Hepatocyte (in vitro differentiated cells): ENCODE measurements around the gene RND1.

Source experiments
- EZH2 ChIP-seq: fragments of 200-600 bp; sonication (generic); IDR thresholded peaks from 2 replicates; pipeline ENCODE4 v1.6.1; 2016; ENCODE audit warnings: antibody characterized with exemption, mild to moderate bottlenecking, borderline replicate concordance
- EZH2phosphoT487 ChIP-seq: fragments of 200-600 bp; sonication (generic); IDR thresholded peaks from one replicate; pipeline ENCODE4 v1.6.1; 2018; ENCODE audit warnings: antibody characterized with exemption, mild to moderate bottlenecking, low read depth, moderate library complexity; ENCODE audit not compliant: unreplicated experiment, severe bottlenecking
- TF ChIP-seq, protein P1 (sequence below): fragments of 200-600 bp; sonication (generic); IDR thresholded peaks from 2 replicates; pipeline ENCODE4 v1.5.1; 2016; ENCODE audit warnings: antibody characterized with exemption, mild to moderate bottlenecking; ENCODE audit not compliant: poor library complexity

DNA sequence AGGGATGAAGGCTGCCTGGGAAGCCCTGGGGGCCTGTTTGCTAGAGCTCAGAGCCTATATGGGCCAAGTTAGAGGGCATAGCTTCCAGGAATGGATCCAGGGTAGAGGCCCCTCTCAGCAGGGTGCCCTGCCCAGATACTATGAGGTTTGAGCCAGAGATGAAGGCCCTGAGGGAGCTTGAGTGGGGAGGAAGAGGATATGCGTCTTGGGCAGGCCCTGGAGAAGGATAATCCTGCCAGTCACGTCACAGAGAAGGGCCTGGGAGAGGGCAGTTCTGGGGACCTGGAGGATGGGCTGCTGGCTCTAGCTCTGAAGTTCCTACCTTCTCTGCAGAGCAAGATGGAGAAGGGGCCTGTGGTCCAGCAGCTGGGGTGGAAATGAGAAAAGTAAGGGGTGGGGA is 53.3 kb downstream of the RND1 start:
- TF ChIP-seq, protein P1, sequence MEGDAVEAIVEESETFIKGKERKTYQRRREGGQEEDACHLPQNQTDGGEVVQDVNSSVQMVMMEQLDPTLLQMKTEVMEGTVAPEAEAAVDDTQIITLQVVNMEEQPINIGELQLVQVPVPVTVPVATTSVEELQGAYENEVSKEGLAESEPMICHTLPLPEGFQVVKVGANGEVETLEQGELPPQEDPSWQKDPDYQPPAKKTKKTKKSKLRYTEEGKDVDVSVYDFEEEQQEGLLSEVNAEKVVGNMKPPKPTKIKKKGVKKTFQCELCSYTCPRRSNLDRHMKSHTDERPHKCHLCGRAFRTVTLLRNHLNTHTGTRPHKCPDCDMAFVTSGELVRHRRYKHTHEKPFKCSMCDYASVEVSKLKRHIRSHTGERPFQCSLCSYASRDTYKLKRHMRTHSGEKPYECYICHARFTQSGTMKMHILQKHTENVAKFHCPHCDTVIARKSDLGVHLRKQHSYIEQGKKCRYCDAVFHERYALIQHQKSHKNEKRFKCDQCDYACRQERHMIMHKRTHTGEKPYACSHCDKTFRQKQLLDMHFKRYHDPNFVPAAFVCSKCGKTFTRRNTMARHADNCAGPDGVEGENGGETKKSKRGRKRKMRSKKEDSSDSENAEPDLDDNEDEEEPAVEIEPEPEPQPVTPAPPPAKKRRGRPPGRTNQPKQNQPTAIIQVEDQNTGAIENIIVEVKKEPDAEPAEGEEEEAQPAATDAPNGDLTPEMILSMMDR, result no peak
- TF ChIP-seq EZH2phosphoT487, result no peak
- TF ChIP-seq EZH2, result no peak
